Body of pancreas (tissue), 4 donors: ENCODE measurements around the gene TGFBRAP1. TPM values are rescaled to one million over a fixed set of nuclear protein-coding genes. Genes with fewer than 3 reads are reported as not detected.

Source experiments
- ATAC-seq: fragments of 150-250 bp; one replicate; pipeline ENCODE4 v1.9.1; 2016
- DNase-seq, 4 donors: peaks; one replicate each; pipeline ENCODE4 v3.0.0-alpha.2; 2019
- H3K27ac ChIP-seq, 4 donors: fragments of 200-600 bp; sonication (generic); 1 replicate in 3 of 4; 2 replicates in 1 of 4; pipeline versions ENCODE4 v1.5.1 to v1.6.1; 2016 to 2019; ENCODE audit warnings: mild to moderate bottlenecking in 1 of 4, mixed read lengths in 1 of 4, moderate library complexity in 1 of 4
- H3K27me3 ChIP-seq, 2 donors: fragments of 200-600 bp; sonication (generic); one replicate each; pipeline ENCODE4 v1.6.0; 2016; ENCODE audit warnings: mild to moderate bottlenecking in 1 of 2
- H3K36me3 ChIP-seq, 2 donors: fragments of 200-600 bp; sonication (generic); replicated peaks in 1 of 2; 2 replicates each; pipeline ENCODE4 v1.5.1; 2016; ENCODE audit warnings: low read depth in 2 of 2; ENCODE audit not compliant: insufficient read depth in 1 of 2
- H3K4me1 ChIP-seq: fragments of 200-600 bp; sonication (generic); one replicate; pipeline ENCODE4 v1.6.0; 2016
- H3K4me3 ChIP-seq, 2 donors: fragments of 200-600 bp; sonication (generic); 1 replicate in 1 of 2; 2 replicates in 1 of 2; pipeline ENCODE4 v1.5.1; 2016 to 2019
- H3K9me3 ChIP-seq, 3 donors: fragments of 200-600 bp; sonication (generic); 1 replicate in 2 of 3; 2 replicates in 1 of 3; pipeline ENCODE4 v1.5.1; 2016
- CTCF ChIP-seq, 7 experiments: fragments of 450-650 bp in 4 of 7; fragments of 200-600 bp in 3 of 7; sonication (generic) in 3 of 7; IDR thresholded peaks; one replicate each; pipeline ENCODE4 v1.5.1; 2016 to 2019; ENCODE audit warnings: antibody characterized with exemption in 7 of 7
- POLR2A ChIP-seq, 3 donors: fragments of 450-650 bp; IDR thresholded peaks; one replicate each; pipeline ENCODE4 v1.6.1; 2016; ENCODE audit warnings: antibody characterized with exemption in 3 of 3, mild to moderate bottlenecking in 2 of 3
- WGBS, 2 donors: methylation state at CpG; one replicate each; pipeline ENCODE4 v1.1.5; 2017; 5-methylcytosine and 5-hydroxymethylcytosine counted together
- intact Hi-C: fragments of 100-400 bp; cut with DNase I; formaldehyde crosslinking; loops from one replicate; pipeline ENCODE4 v1.15.1; 2023
- total RNA-seq, 2 donors: library from RNA; depleted of rRNA; stranded (reverse); fragments of >200 nt; gene quantifications; one replicate each; pipeline ENCODE4 v1.1.0, GENCODE V29; 2016

TGFBRAP1 gene
- total RNA-seq, 2 donors from 2014 or later: 11.2 to 12.9 TPM

GRCh38 chr2:105279126-105279525 lies 50.4 kb downstream of the TGFBRAP1 start:
- DNase-seq (no peak), ATAC-seq (no peak)
- H3K36me3 ChIP-seq: peaks cover 0 to 19% of the 10 kb centered on the region in 2 donors
- 100% methylated on average over 1 of the region's 1 CpG for WGBS, 2 donors
- no peaks in the 10 kb centered on the region for H3K9me3 ChIP-seq
- intact Hi-C loops: no loop called here
- no peak overlapping the region for H3K4me3 ChIP-seq
- no peak overlapping the region for H3K27ac ChIP-seq
- H3K27me3 ChIP-seq: no peaks in the 10 kb centered on the region
- H3K4me1 ChIP-seq: no peaks in the 10 kb centered on the region
- TF ChIP-seq CTCF (IDR thresholded peaks at IDR 0.05) (no peak), POLR2A (IDR thresholded peaks at IDR 0.05) (no peak)

GRCh38 chr2:105278654-105279053 lies 50.9 kb downstream of the TGFBRAP1 start:
- intact Hi-C loops: no loop called here
- no peak overlapping the region for H3K4me3 ChIP-seq
- ATAC-seq (no peak), DNase-seq (no peak)
- no peak overlapping the region for H3K27ac ChIP-seq
- no peaks in the 10 kb centered on the region for H3K27me3 ChIP-seq
- 65 to 74% methylated on average over 5 of the region's 5 CpGs for WGBS, 2 donors
- no peaks in the 10 kb centered on the region for H3K4me1 ChIP-seq
- H3K9me3 ChIP-seq: no peaks in the 10 kb centered on the region
- H3K36me3 ChIP-seq: peaks cover 0 to 19% of the 10 kb centered on the region in 2 donors
- TF ChIP-seq CTCF (IDR thresholded peaks at IDR 0.05) (no peak), POLR2A (IDR thresholded peaks at IDR 0.05) (no peak)

GRCh38 chr2:105274046-105274445 lies 55.5 kb downstream of the TGFBRAP1 start:
- Histone ChIP-seq H3K4me1 (no peaks in the 10 kb centered on the region), H3K27ac (no peak overlapping the region), H3K27me3 (no peaks in the 10 kb centered on the region), H3K36me3 (peaks cover 4 to 30% of the 10 kb centered on the region in 2 donors), H3K9me3 (no peaks in the 10 kb centered on the region), H3K4me3 (no peak overlapping the region)
- 82 to 87% methylated on average over 4 of the region's 4 CpGs for WGBS, 2 donors
- ATAC-seq (no peak), DNase-seq (no peak)
- TF ChIP-seq POLR2A (IDR thresholded peaks at IDR 0.05) (no peak), CTCF (IDR thresholded peaks at IDR 0.05) (no peak)
- intact Hi-C loops: no loop called here

- Histone ChIP-seq H3K4me1 (no peaks in the 10 kb centered on the region), H3K9me3 (no peaks in the 10 kb centered on the region), H3K4me3 (no peak overlapping the region), H3K27me3 (no peaks in the 10 kb centered on the region), H3K36me3 (peaks cover 9 to 43% of the 10 kb centered on the region in 2 donors), H3K27ac (no peak overlapping the region)
- no peak for ATAC-seq
- 83 to 84% methylated on average over 9 of the region's 9 CpGs for WGBS, 2 donors
- no peak for TF ChIP-seq CTCF (IDR thresholded peaks at IDR 0.05)
- TF ChIP-seq POLR2A (IDR thresholded peaks at IDR 0.05): no peak
- intact Hi-C loops: no loop called here
- no peak for DNase-seq
Measured at GRCh38 chr2:105272176-105272575, 57.4 kb downstream of the TGFBRAP1 start.

- Histone ChIP-seq H3K36me3 (peaks cover 9 to 40% of the 10 kb centered on the region in 2 donors), H3K4me1 (no peaks in the 10 kb centered on the region), H3K27me3 (no peaks in the 10 kb centered on the region), H3K9me3 (no peaks in the 10 kb centered on the region), H3K4me3 (no peak overlapping the region), H3K27ac (no peak overlapping the region)
- WGBS, 2 donors: 80 to 82% methylated on average over 14 of the region's 14 CpGs
- intact Hi-C loops: no loop called here
- DNase-seq (no peak), ATAC-seq (no peak)
- TF ChIP-seq POLR2A (IDR thresholded peaks at IDR 0.05) (no peak), CTCF (IDR thresholded peaks at IDR 0.05) (no peak)
Measured at GRCh38 chr2:105271393-105272045, 58.0 kb downstream of the TGFBRAP1 start.
